DOHH2 (cell line): ENCODE data around the gene WNT10A.

Experiments
- H3F3A ChIP-seq: fragments of 200-600 bp; sonication (generic), shearing (Covaris generic); 2 replicates; pipeline ENCODE4 v1.6.0; 2016; ENCODE audit warnings: antibody characterized with exemption, mild to moderate bottlenecking; ENCODE audit not compliant: control insufficient read depth, insufficient read depth
- H3K27ac ChIP-seq: fragments of 200-600 bp; sonication (generic); 2 replicates; pipeline ENCODE4 v1.5.1; 2014; ENCODE audit warnings: low read depth, mild to moderate bottlenecking, low read length, moderate library complexity
- H3K27me3 ChIP-seq: fragments of 200-600 bp; sonication (generic); 2 replicates; pipeline ENCODE4 v1.6.1; 2014; ENCODE audit warnings: mild to moderate bottlenecking, low read length, mixed read lengths; ENCODE audit not compliant: control insufficient read depth
- H3K36me3 ChIP-seq: fragments of 200-600 bp; sonication (generic); 2 replicates; pipeline ENCODE4 v1.6.1; 2014; ENCODE audit warnings: mild to moderate bottlenecking, low read length, moderate library complexity, mixed read lengths; ENCODE audit not compliant: control insufficient read depth
- H3K4me1 ChIP-seq: fragments of 200-600 bp; sonication (generic); 2 replicates; pipeline ENCODE4 v1.6.1; 2014; ENCODE audit warnings: mild to moderate bottlenecking, low read length, mixed read lengths; ENCODE audit not compliant: control insufficient read depth
- H3K4me2 ChIP-seq: fragments of 200-600 bp; sonication (generic); 2 replicates; pipeline ENCODE4 v1.6.0; 2014; ENCODE audit warnings: mild to moderate bottlenecking, low read length, moderate library complexity
- H3K4me3 ChIP-seq: fragments of 200-600 bp; sonication (generic); 2 replicates; pipeline ENCODE4 v1.5.1; 2014; ENCODE audit warnings: mild to moderate bottlenecking, low read length, mixed read lengths
- H3K79me2 ChIP-seq: fragments of 200-600 bp; sonication (generic); 2 replicates; pipeline ENCODE4 v1.6.1; 2014; ENCODE audit warnings: mild to moderate bottlenecking, low read length, mixed read lengths; ENCODE audit not compliant: control insufficient read depth
- H3K9me2 ChIP-seq: fragments of 200-600 bp; sonication (generic); replicated peaks from 2 replicates; pipeline ENCODE4 v1.6.1; 2014; ENCODE audit warnings: mild to moderate bottlenecking, low read length, mixed read lengths; ENCODE audit not compliant: control insufficient read depth
- H3K9me3 ChIP-seq: fragments of 200-600 bp; sonication (generic); 2 replicates; pipeline ENCODE4 v1.6.1; 2014; ENCODE audit warnings: antibody characterized with exemption, low read length, mixed read lengths; ENCODE audit not compliant: control insufficient read depth, insufficient read depth
- H4K20me1 ChIP-seq: fragments of 200-600 bp; sonication (generic); 2 replicates; pipeline ENCODE4 v1.6.0; 2014; ENCODE audit warnings: low read depth, mild to moderate bottlenecking, antibody characterized with exemption, low read length, moderate library complexity; ENCODE audit not compliant: control insufficient read depth, insufficient read depth
- EZH2phosphoT487 ChIP-seq: fragments of 200-600 bp; sonication (generic); IDR thresholded peaks from 2 replicates; pipeline ENCODE4 v1.6.1; 2017; ENCODE audit warnings: borderline replicate concordance, mild to moderate bottlenecking, antibody characterized with exemption, low read length, moderate library complexity, mixed read lengths
- TF ChIP-seq, protein P1 (sequence below): fragments of 200-600 bp; sonication (generic); IDR thresholded peaks from one replicate; pipeline ENCODE4 v1.5.1; 2014; ENCODE audit warnings: antibody characterized with exemption, mild to moderate bottlenecking, low read depth, low read length; ENCODE audit not compliant: poor library complexity, severe bottlenecking

Gene WNT10A

DNA sequence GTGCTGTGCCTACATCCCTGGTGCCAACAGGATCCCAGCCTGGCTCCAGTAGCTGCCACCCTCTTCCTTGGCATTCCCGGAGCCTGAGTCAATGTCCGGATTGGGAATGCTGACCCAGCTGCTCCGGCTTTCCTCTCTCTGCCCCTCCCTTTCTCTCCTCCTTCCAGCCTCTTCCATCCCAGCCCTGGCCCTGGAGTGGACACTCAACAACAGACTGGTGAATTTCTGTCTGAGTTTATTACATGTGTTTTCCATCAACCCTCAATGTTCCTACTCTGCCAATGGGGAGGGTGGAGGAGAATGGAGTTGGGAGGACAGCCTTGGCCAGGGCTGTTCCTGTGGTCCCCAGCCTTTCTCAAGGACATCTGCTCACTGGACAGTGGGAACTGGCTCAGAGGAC lies 48.1 kb upstream of the WNT10A start:
- Histone ChIP-seq H3F3A (no peaks in the 10 kb centered on the region), H3K79me2 (no peaks in the 10 kb centered on the region), H4K20me1 (no peaks in the 10 kb centered on the region), H3K4me3 (no peak overlapping the region), H3K9me3 (no peaks in the 10 kb centered on the region), H3K27me3 (peaks cover 36% of the 10 kb centered on the region), H3K4me2 (no peak overlapping the region), H3K9me2 (no peaks in the 10 kb centered on the region), H3K4me1 (peaks cover 3% of the 10 kb centered on the region; the same call in 1 of the 2 replicates), H3K36me3 (no peaks in the 10 kb centered on the region), H3K27ac (no peak overlapping the region)
- TF ChIP-seq, protein P1, sequence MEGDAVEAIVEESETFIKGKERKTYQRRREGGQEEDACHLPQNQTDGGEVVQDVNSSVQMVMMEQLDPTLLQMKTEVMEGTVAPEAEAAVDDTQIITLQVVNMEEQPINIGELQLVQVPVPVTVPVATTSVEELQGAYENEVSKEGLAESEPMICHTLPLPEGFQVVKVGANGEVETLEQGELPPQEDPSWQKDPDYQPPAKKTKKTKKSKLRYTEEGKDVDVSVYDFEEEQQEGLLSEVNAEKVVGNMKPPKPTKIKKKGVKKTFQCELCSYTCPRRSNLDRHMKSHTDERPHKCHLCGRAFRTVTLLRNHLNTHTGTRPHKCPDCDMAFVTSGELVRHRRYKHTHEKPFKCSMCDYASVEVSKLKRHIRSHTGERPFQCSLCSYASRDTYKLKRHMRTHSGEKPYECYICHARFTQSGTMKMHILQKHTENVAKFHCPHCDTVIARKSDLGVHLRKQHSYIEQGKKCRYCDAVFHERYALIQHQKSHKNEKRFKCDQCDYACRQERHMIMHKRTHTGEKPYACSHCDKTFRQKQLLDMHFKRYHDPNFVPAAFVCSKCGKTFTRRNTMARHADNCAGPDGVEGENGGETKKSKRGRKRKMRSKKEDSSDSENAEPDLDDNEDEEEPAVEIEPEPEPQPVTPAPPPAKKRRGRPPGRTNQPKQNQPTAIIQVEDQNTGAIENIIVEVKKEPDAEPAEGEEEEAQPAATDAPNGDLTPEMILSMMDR: no peak
- TF ChIP-seq EZH2phosphoT487: no peak

DNA sequence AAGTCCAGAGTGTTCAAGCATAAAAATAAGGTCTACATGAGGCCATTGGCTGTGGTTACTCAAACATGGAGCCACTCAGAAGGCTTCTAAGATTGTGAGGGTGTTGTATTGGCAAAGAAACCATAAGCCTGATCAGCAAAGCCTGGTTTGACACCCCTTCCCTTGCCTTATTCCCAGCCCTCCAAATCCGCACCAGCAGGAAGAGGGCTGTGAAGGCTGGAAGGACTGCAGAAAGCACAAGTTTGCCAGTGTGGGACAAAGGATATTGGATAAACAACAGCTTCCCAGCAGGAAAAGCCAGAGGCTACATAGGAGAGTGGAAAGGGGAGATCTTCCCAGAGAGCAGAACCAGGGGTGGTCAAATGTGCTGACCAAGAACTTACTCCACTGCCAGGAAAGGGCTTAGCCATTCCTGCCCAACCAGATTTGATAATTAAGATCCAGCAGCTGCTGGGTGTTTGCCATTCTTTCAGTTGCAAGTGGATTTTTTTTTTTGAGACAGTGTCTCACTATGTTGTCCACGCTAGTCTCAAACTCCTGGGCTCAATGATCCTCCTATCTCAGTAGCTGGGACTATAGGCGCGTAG lies 47.5 kb upstream of the WNT10A start:
- no peaks in the 10 kb centered on the region for H4K20me1 ChIP-seq
- H3K36me3 ChIP-seq: no peaks in the 10 kb centered on the region
- H3K4me2 ChIP-seq: no peak overlapping the region
- H3K9me3 ChIP-seq: no peaks in the 10 kb centered on the region
- TF ChIP-seq EZH2phosphoT487: no peak
- TF ChIP-seq, protein P1: no peak
- no peaks in the 10 kb centered on the region for H3K9me2 ChIP-seq
- no peak overlapping the region for H3K27ac ChIP-seq
- peaks cover 40% of the 10 kb centered on the region for H3K27me3 ChIP-seq
- H3K79me2 ChIP-seq: no peaks in the 10 kb centered on the region
- H3K4me1 ChIP-seq: peaks cover 3% of the 10 kb centered on the region; the same call in 1 of the 2 replicates
- H3K4me3 ChIP-seq: no peak overlapping the region
- no peaks in the 10 kb centered on the region for H3F3A ChIP-seq

DNA sequence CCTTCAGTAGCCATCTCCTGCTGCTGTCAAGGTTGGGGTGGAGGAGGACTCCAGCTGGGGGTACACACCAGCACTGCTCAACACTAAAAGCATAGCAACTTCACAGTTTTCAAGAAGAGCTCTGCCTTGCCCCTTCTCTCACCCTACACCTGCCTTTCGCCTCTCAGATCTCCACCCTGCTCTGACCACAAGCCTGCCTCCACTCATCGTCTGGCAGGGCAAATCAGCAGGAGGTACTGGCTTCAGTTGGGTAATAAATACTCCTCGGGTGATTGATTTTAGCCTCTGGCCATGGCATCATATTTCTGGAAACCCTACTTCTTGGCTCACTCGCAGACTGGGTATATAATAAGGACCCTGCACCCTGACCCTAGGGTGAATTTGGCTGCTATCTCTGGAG lies 46.0 kb upstream of the WNT10A start:
- H3K79me2 ChIP-seq: no peaks in the 10 kb centered on the region
- H3K9me3 ChIP-seq: no peaks in the 10 kb centered on the region
- no peaks in the 10 kb centered on the region for H3K36me3 ChIP-seq
- no peak overlapping the region for H3K27ac ChIP-seq
- no peak overlapping the region for H3K4me2 ChIP-seq
- no peaks in the 10 kb centered on the region for H3F3A ChIP-seq
- TF ChIP-seq EZH2phosphoT487: no peak
- TF ChIP-seq, protein P1: no peak
- peaks cover 51% of the 10 kb centered on the region for H3K27me3 ChIP-seq
- no peaks in the 10 kb centered on the region for H3K9me2 ChIP-seq
- no peak overlapping the region for H3K4me3 ChIP-seq
- peaks cover 3% of the 10 kb centered on the region; the same call in 1 of the 2 replicates for H3K4me1 ChIP-seq
- H4K20me1 ChIP-seq: no peaks in the 10 kb centered on the region
